HUES48 (cell line): Measurements from ENCODE around the gene OR6Y1.

Experiments
- H3K27ac ChIP-seq: one replicate; pipeline ENCODE4 v1.7.0; 2013; ENCODE audit warnings: low read depth, low read length, inconsistent platforms
- H3K27me3 ChIP-seq: 2 replicates; pipeline ENCODE4 v1.6.1; 2013; ENCODE audit warnings: mild to moderate bottlenecking, low read length; ENCODE audit not compliant: control insufficient read depth, insufficient read depth
- H3K36me3 ChIP-seq: 2 replicates; pipeline ENCODE4 v1.6.1; 2013; ENCODE audit warnings: low read length; ENCODE audit not compliant: control insufficient read depth, insufficient read depth
- H3K4me1 ChIP-seq: 2 replicates; pipeline ENCODE4 v1.6.1; 2013; ENCODE audit warnings: mild to moderate bottlenecking, low read length; ENCODE audit not compliant: control insufficient read depth, insufficient read depth
- H3K4me3 ChIP-seq: 2 replicates; pipeline ENCODE4 v1.5.1; 2013; ENCODE audit warnings: mild to moderate bottlenecking, low read depth, low read length
- H3K9ac ChIP-seq: 2 replicates; pipeline ENCODE4 v1.6.1; 2013; ENCODE audit warnings: mild to moderate bottlenecking, low read depth, low read length, moderate library complexity
- H3K9me3 ChIP-seq: 2 replicates; pipeline ENCODE4 v1.6.1; 2013; ENCODE audit warnings: low read length; ENCODE audit not compliant: control insufficient read depth, insufficient read depth

Gene OR6Y1

GRCh38 chr1:158554352-158554751 is at the start of gene OR6Y1:
Gene OR6Y1, minus strand, starts transcription at chr1:158554405. Its CDS starts 6,300 bp downstream, at chr1:158548105.
- H3K9ac ChIP-seq = no peak within 1 kb of the TSS
- H3K4me1 ChIP-seq = no peaks in the 10 kb centered on the region
- H3K27ac ChIP-seq = no peak within 1 kb of the TSS

GRCh38 chr1:158600735-158601134 is 46.5 kb upstream of the OR6Y1 start:
- Histone ChIP-seq H3K27me3 (no peaks in the 10 kb centered on the region), H3K36me3 (no peaks in the 10 kb centered on the region), H3K9me3 (peaks cover 16% of the 10 kb centered on the region), H3K27ac (no peak overlapping the region), H3K4me3 (no peak overlapping the region), H3K4me1 (no peaks in the 10 kb centered on the region), H3K9ac (no peak overlapping the region)

More at GRCh38 chr1:158554352-158554751, at the start of gene OR6Y1:
- Histone ChIP-seq H3K27me3 (no peaks in the 10 kb centered on the region), H3K9me3 (no peaks in the 10 kb centered on the region), H3K4me3 (no peak within 1 kb of the TSS), H3K36me3 (no peaks in the 10 kb centered on the region)

GRCh38 chr1:158586942-158587341 is 32.7 kb upstream of the OR6Y1 start:
- Histone ChIP-seq H3K9me3 (peaks cover 24% of the 10 kb centered on the region), H3K9ac (no peak overlapping the region), H3K4me1 (no peaks in the 10 kb centered on the region), H3K36me3 (no peaks in the 10 kb centered on the region), H3K4me3 (no peak overlapping the region), H3K27me3 (no peaks in the 10 kb centered on the region), H3K27ac (no peak overlapping the region)

- Histone ChIP-seq H3K4me3 (no peak overlapping the region), H3K4me1 (no peaks in the 10 kb centered on the region), H3K36me3 (no peaks in the 10 kb centered on the region), H3K27ac (no peak overlapping the region), H3K9me3 (peaks cover 23% of the 10 kb centered on the region), H3K27me3 (no peaks in the 10 kb centered on the region), H3K9ac (no peak overlapping the region)
Measured at GRCh38 chr1:158583962-158584361, 29.8 kb upstream of the OR6Y1 start.

GRCh38 chr1:158579733-158580132 is 25.5 kb upstream of the OR6Y1 start, which contains the start of gene OR10X1:
Gene OR10X1, minus strand, starts transcription at chr1:158579899. Its CDS starts 0 bp downstream, at chr1:158579899.
- Histone ChIP-seq H3K36me3 (no peaks in the 10 kb centered on the region), H3K9me3 (no peaks in the 10 kb centered on the region)

GRCh38 chr1:158577561-158577960 is 23.4 kb upstream of the OR6Y1 start:
- Histone ChIP-seq H3K9me3 (no peaks in the 10 kb centered on the region), H3K27me3 (no peaks in the 10 kb centered on the region), H3K4me1 (no peaks in the 10 kb centered on the region), H3K36me3 (no peaks in the 10 kb centered on the region), H3K9ac (no peak overlapping the region), H3K27ac (no peak overlapping the region), H3K4me3 (no peak overlapping the region)

More at GRCh38 chr1:158579733-158580132, 25.5 kb upstream of the OR6Y1 start, which contains the start of gene OR10X1:
- H3K9ac ChIP-seq = no peak within 1 kb of the TSS
- no peaks in the 10 kb centered on the region for H3K4me1 ChIP-seq
- H3K27me3 ChIP-seq = no peaks in the 10 kb centered on the region
- H3K4me3 ChIP-seq = no peak within 1 kb of the TSS
- no peak within 1 kb of the TSS for H3K27ac ChIP-seq

GRCh38 chr1:158572226-158572625 is 18.0 kb upstream of the OR6Y1 start:
- Histone ChIP-seq H3K27ac (no peak overlapping the region), H3K4me3 (no peak overlapping the region)

GRCh38 chr1:158570480-158570879 is 16.3 kb upstream of the OR6Y1 start, which contains the start of gene OR6P1:
Gene OR6P1, minus strand, starts transcription at chr1:158570580. Its CDS starts 6,976 bp downstream, at chr1:158563604.
- Histone ChIP-seq H3K27me3 (no peaks in the 10 kb centered on the region), H3K36me3 (no peaks in the 10 kb centered on the region)

More at GRCh38 chr1:158572226-158572625, 18.0 kb upstream of the OR6Y1 start:
- Histone ChIP-seq H3K9ac (no peak overlapping the region), H3K4me1 (no peaks in the 10 kb centered on the region; the same call in 1 of the 2 replicates), H3K27me3 (no peaks in the 10 kb centered on the region), H3K36me3 (no peaks in the 10 kb centered on the region), H3K9me3 (no peaks in the 10 kb centered on the region)

GRCh38 chr1:158564608-158565007 is 10.4 kb upstream of the OR6Y1 start:
- H3K4me1 ChIP-seq = no peaks in the 10 kb centered on the region; the same call in 1 of the 2 replicates
- H3K9me3 ChIP-seq = no peaks in the 10 kb centered on the region
- H3K27ac ChIP-seq = no peak overlapping the region
- no peaks in the 10 kb centered on the region for H3K27me3 ChIP-seq
- H3K36me3 ChIP-seq = no peaks in the 10 kb centered on the region
- H3K9ac ChIP-seq = no peak overlapping the region
- no peak overlapping the region for H3K4me3 ChIP-seq

More at GRCh38 chr1:158570480-158570879, 16.3 kb upstream of the OR6Y1 start, which contains the start of gene OR6P1:
- Histone ChIP-seq H3K4me3 (no peak within 1 kb of the TSS), H3K9me3 (no peaks in the 10 kb centered on the region), H3K27ac (no peak within 1 kb of the TSS), H3K4me1 (no peaks in the 10 kb centered on the region; the same call in 1 of the 2 replicates), H3K9ac (no peak within 1 kb of the TSS)

- no peak overlapping the region for H3K4me3 ChIP-seq
- no peaks in the 10 kb centered on the region for H3K36me3 ChIP-seq
- no peak overlapping the region for H3K27ac ChIP-seq
- H3K4me1 ChIP-seq = no peaks in the 10 kb centered on the region
- no peaks in the 10 kb centered on the region for H3K9me3 ChIP-seq
- no peak overlapping the region for H3K9ac ChIP-seq
- no peaks in the 10 kb centered on the region for H3K27me3 ChIP-seq
Measured at GRCh38 chr1:158563853-158564252, 9.6 kb upstream of the OR6Y1 start.

GRCh38 chr1:158559696-158560095 is 5.5 kb upstream of the OR6Y1 start:
- no peaks in the 10 kb centered on the region for H3K4me1 ChIP-seq
- H3K27me3 ChIP-seq = no peaks in the 10 kb centered on the region
- H3K9me3 ChIP-seq = no peaks in the 10 kb centered on the region
- no peaks in the 10 kb centered on the region for H3K36me3 ChIP-seq
- H3K9ac ChIP-seq = no peak overlapping the region
- no peak overlapping the region for H3K27ac ChIP-seq
- no peak overlapping the region for H3K4me3 ChIP-seq
